Gastrocnemius medialis (tissue), 4 donors: Measurements from ENCODE around the gene DNAJC7.

Experiments used
- CTCF ChIP-seq, 5 experiments: fragments of 450-650 bp in 3 of 5; fragments of 200-600 bp in 2 of 5; sonication (generic) in 2 of 5; IDR thresholded peaks in 4 of 5; conservative IDR thresholded peaks in 1 of 5; 1 replicate in 4 of 5; 2 replicates in 1 of 5; pipeline ENCODE4 v1.5.1; 2016 to 2019; ENCODE audit warnings: antibody characterized with exemption in 5 of 5, mild to moderate bottlenecking in 3 of 5, moderate library complexity in 3 of 5
- POLR2A ChIP-seq, 2 donors: fragments of 450-650 bp; IDR thresholded peaks; one replicate each; pipeline ENCODE4 v1.6.1; 2017; ENCODE audit warnings: antibody characterized with exemption in 2 of 2, mild to moderate bottlenecking in 2 of 2, moderate library complexity in 2 of 2

- no peak for TF ChIP-seq CTCF (IDR thresholded peaks at IDR 0.05 in 4 of 5, conservative IDR thresholded peaks at IDR 0.05 in 1 of 5)
- no peak for TF ChIP-seq POLR2A (IDR thresholded peaks at IDR 0.05)
Observed at GRCh38 chr17:41939693-41940090, 77.5 kb downstream of the DNAJC7 start.
